ENCODE data around the gene NUP214. TPM values are rescaled to one million over a fixed set of nuclear protein-coding genes. Genes with fewer than 3 reads are reported as not detected.

NUP214 gene
- total RNA-seq, 2 experiments from 2014 or later, result 19.7 to 69.6 TPM

- Histone ChIP-seq H3K9me2 (ENCODE audit: insufficient read depth, low read length) (no peaks in the 10 kb centered on the region), H3K4me2 (ENCODE audit: low read length) (no peak overlapping the region), H3K27ac (ENCODE audit: low read depth, low read length, poor library complexity, severe bottlenecking) (no peak overlapping the region), H2AFZ (ENCODE audit: low read length) (no peak overlapping the region), H4K20me1 (ENCODE audit: insufficient read depth, low read length) (no peaks in the 10 kb centered on the region), H3K79me2 (ENCODE audit: insufficient read depth, low read depth, low read length) (no peaks in the 10 kb centered on the region), H3K9me3 (ENCODE audit: low read length) (no peaks in the 10 kb centered on the region), H3K4me3 (ENCODE audit: low read depth, low read length, poor library complexity, severe bottlenecking) (no peak overlapping the region), H3K4me1 (ENCODE audit: insufficient read depth, low read length, poor library complexity, severe bottlenecking) (no peaks in the 10 kb centered on the region), H3K36me3 (ENCODE audit: insufficient read depth, low read length) (no peaks in the 10 kb centered on the region)
- POLR2A ChIA-PET, result interaction anchor here (0.5 kb wide), 1 partner anchor 9 kb away, joined by 3 read pairs; no protein-coding TSS in a partner anchor
- BruUV-seq (replicated peaks), result no TSS peak
- CTCF ChIA-PET (ENCODE audit: unreplicated experiment), result no interaction called here
- no peak for DNase-seq (ENCODE audit: low spot score)
- intact Hi-C loops (cut with micrococcal nuclease; ENCODE audit: unreplicated experiment), result no loop called here
- no peak for TF ChIP-seq EZH2phosphoT487 (IDR thresholded peaks at IDR 0.05; ENCODE audit: borderline replicate concordance, low read depth, low read length)
- TF ChIP-seq CTCF (conservative IDR thresholded peaks at IDR 0.05; ENCODE audit: low read length), result no peak
Observed at GRCh38 chr9:131117121-131117761, 8.1 kb upstream of the NUP214 start.

GRCh38 chr9:131117762-131118145, 7.6 kb upstream of the NUP214 start:
- DNase-seq (ENCODE audit: low spot score), result no peak
- Histone ChIP-seq H4K20me1 (ENCODE audit: insufficient read depth, low read length) (no peaks in the 10 kb centered on the region), H3K4me1 (ENCODE audit: insufficient read depth, low read length, poor library complexity, severe bottlenecking) (no peaks in the 10 kb centered on the region), H3K36me3 (ENCODE audit: insufficient read depth, low read length) (no peaks in the 10 kb centered on the region), H3K79me2 (ENCODE audit: insufficient read depth, low read depth, low read length) (no peaks in the 10 kb centered on the region), H3K4me2 (ENCODE audit: low read length) (no peak overlapping the region), H2AFZ (ENCODE audit: low read length) (no peak overlapping the region), H3K27ac (ENCODE audit: low read depth, low read length, poor library complexity, severe bottlenecking) (no peak overlapping the region), H3K9me3 (ENCODE audit: low read length) (no peaks in the 10 kb centered on the region), H3K4me3 (ENCODE audit: low read depth, low read length, poor library complexity, severe bottlenecking) (no peak overlapping the region), H3K9me2 (ENCODE audit: insufficient read depth, low read length) (no peaks in the 10 kb centered on the region)
- intact Hi-C loops (cut with micrococcal nuclease; ENCODE audit: unreplicated experiment), result no loop called here
- POLR2A ChIA-PET, result interaction anchor here (0.7 kb wide), 1 partner anchor 8 kb away, joined by 3 read pairs; no protein-coding TSS in a partner anchor
- no TSS peak for BruUV-seq (replicated peaks)
- TF ChIP-seq CTCF (conservative IDR thresholded peaks at IDR 0.05; ENCODE audit: low read length), result no peak
- TF ChIP-seq EZH2phosphoT487 (IDR thresholded peaks at IDR 0.05; ENCODE audit: borderline replicate concordance, low read depth, low read length), result no peak
- CTCF ChIA-PET (ENCODE audit: unreplicated experiment), result no interaction called here

GRCh38 chr9:131119600-131119999, 5.8 kb upstream of the NUP214 start:
- DNase-seq (ENCODE audit: low spot score), result no peak
- ChIA-PET CTCF (ENCODE audit: unreplicated experiment) (no interaction called here), POLR2A (interaction anchor here (0.7 kb wide), 1 partner anchor 10 kb away, joined by 3 read pairs; no protein-coding TSS in a partner anchor)
- no peak overlapping the region for H2AFZ ChIP-seq (ENCODE audit: low read length)
- H4K20me1 ChIP-seq (ENCODE audit: insufficient read depth, low read length), result no peaks in the 10 kb centered on the region
- H3K4me2 ChIP-seq (ENCODE audit: low read length), result no peak overlapping the region
- no peaks in the 10 kb centered on the region for H3K36me3 ChIP-seq (ENCODE audit: insufficient read depth, low read length)
- no peak overlapping the region for H3K4me3 ChIP-seq (ENCODE audit: low read depth, low read length, poor library complexity, severe bottlenecking)
- no peaks in the 10 kb centered on the region for H3K9me2 ChIP-seq (ENCODE audit: insufficient read depth, low read length)
- BruUV-seq (replicated peaks), result no TSS peak
- H3K4me1 ChIP-seq (ENCODE audit: insufficient read depth, low read length, poor library complexity, severe bottlenecking), result no peaks in the 10 kb centered on the region
- no peak overlapping the region for H3K27ac ChIP-seq (ENCODE audit: low read depth, low read length, poor library complexity, severe bottlenecking)
- no peaks in the 10 kb centered on the region; the same call in 1 of the 2 replicates for H3K79me2 ChIP-seq (ENCODE audit: insufficient read depth, low read depth, low read length)
- H3K9me3 ChIP-seq (ENCODE audit: low read length), result no peaks in the 10 kb centered on the region
- intact Hi-C loops (cut with micrococcal nuclease; ENCODE audit: unreplicated experiment), result no loop called here
- TF ChIP-seq CTCF (conservative IDR thresholded peaks at IDR 0.05; ENCODE audit: low read length) (no peak), EZH2phosphoT487 (IDR thresholded peaks at IDR 0.05; ENCODE audit: borderline replicate concordance, low read depth, low read length) (no peak)

Measured in OCI-LY7 (cell line).